OCI-LY3 (cell line): Measurements from ENCODE around the gene SCN3B.

ENCODE experiments used
- H2AFZ ChIP-seq: fragments of 200-600, 300-600 bp; shearing (Covaris generic); 2 replicates; pipeline ENCODE4 v1.6.0; 2014; ENCODE audit warnings: antibody characterized with exemption, low read depth, low read length
- H3K27ac ChIP-seq: fragments of 200-600, 300-600 bp; sonication (generic); 2 replicates; pipeline ENCODE4 v1.5.1; 2014; ENCODE audit warnings: mild to moderate bottlenecking, low read length, moderate library complexity, mixed read lengths
- H3K27me3 ChIP-seq: fragments of 200-600, 300-600 bp; sonication (generic); 2 replicates; pipeline ENCODE4 v1.6.1; 2014; ENCODE audit warnings: low read depth, low read length, mixed read lengths
- H3K36me3 ChIP-seq: fragments of 200-600, 300-600 bp; sonication (generic); replicated peaks from 2 replicates; pipeline ENCODE3; 2014; ENCODE audit warnings: low read depth, low read length, mixed read lengths
- H3K4me1 ChIP-seq: fragments of 300-600, 200-600 bp; sonication (generic); 2 replicates; pipeline ENCODE4 v1.6.1; 2014; ENCODE audit warnings: low read length, mixed read lengths
- H3K4me2 ChIP-seq: fragments of 200-600, 300-600 bp; sonication (generic); 2 replicates; pipeline ENCODE4 v1.6.1; 2014; ENCODE audit warnings: low read length, mixed read lengths
- H3K4me3 ChIP-seq: fragments of 300-600, 200-600 bp; sonication (generic); 2 replicates; pipeline ENCODE4 v1.5.1; 2014; ENCODE audit warnings: antibody characterized with exemption, mild to moderate bottlenecking, low read length, moderate library complexity
- H3K79me2 ChIP-seq: fragments of 300-600, 200-600 bp; shearing (Covaris generic); 2 replicates; pipeline ENCODE4 v1.6.1; 2014; ENCODE audit warnings: mild to moderate bottlenecking, low read length, mixed read lengths
- H3K9ac ChIP-seq: fragments of 300-600, 200-600 bp; shearing (Covaris generic); 2 replicates; pipeline ENCODE4 v1.6.0; 2014; ENCODE audit warnings: mild to moderate bottlenecking, low read length, moderate library complexity
- H3K9me3 ChIP-seq: fragments of 200-600, 300-600 bp; shearing (Covaris generic); 2 replicates; pipeline ENCODE4 v1.6.1; 2014; ENCODE audit warnings: low read length, mixed read lengths; ENCODE audit not compliant: insufficient read depth
- H4K20me1 ChIP-seq: fragments of 200-600, 300-600 bp; sonication (generic); 2 replicates; pipeline ENCODE4 v1.6.1; 2016; ENCODE audit warnings: low read length, mixed read lengths; ENCODE audit not compliant: insufficient read depth
- EZH2phosphoT487 ChIP-seq: fragments of 200-600 bp; shearing (Covaris generic); IDR thresholded peaks from 2 replicates; pipeline ENCODE4 v1.6.1; 2018; ENCODE audit warnings: antibody characterized with exemption, mixed run types, low read depth
- TF ChIP-seq, protein P1 (sequence below): fragments of 200-600, 300-600 bp; sonication (generic); IDR thresholded peaks from 2 replicates; pipeline ENCODE4 v1.5.1; 2014; ENCODE audit warnings: antibody characterized with exemption, low read length, low read depth

The SCN3B gene

DNA sequence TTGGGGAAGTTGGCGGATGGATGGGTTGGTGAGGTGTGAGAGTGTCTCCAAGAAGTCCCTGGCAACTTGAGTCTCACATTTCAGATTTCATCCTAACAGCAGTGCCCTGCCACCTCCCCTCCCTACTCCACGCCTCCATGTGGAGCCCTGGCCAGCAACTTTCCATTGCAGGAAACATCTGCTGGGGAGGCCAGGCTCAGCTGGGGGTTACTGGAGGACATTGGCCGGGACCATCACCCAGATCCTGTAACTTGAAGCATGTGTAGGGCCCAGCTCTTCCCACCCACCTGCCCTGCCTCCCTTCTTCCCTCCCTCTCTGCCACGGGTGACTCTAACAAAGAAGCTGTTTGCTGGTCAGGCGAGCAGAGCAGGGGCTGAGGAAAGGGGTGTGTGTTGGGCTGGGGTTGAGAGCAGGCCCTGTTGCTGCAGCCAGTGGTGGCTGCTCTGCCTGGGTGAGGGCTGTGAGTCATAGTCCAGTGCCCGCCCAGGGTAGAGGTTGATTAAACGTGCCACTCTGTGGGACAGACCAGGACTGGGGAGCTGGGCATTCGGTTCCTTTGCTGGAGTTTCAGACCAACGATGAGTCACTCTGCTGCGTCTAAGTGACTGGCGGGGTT lies 64.0 kb downstream of the SCN3B start:
- Histone ChIP-seq H3K79me2 (no peaks in the 10 kb centered on the region), H3K27me3 (no peaks in the 10 kb centered on the region), H3K27ac (no peak overlapping the region), H3K9me3 (no peaks in the 10 kb centered on the region), H3K36me3 (no peaks in the 10 kb centered on the region), H3K9ac (no peak overlapping the region), H3K4me2 (no peak overlapping the region), H2AFZ (no peak overlapping the region), H3K4me3 (no peak overlapping the region), H4K20me1 (no peaks in the 10 kb centered on the region), H3K4me1 (no peaks in the 10 kb centered on the region)
- TF ChIP-seq, protein P1, sequence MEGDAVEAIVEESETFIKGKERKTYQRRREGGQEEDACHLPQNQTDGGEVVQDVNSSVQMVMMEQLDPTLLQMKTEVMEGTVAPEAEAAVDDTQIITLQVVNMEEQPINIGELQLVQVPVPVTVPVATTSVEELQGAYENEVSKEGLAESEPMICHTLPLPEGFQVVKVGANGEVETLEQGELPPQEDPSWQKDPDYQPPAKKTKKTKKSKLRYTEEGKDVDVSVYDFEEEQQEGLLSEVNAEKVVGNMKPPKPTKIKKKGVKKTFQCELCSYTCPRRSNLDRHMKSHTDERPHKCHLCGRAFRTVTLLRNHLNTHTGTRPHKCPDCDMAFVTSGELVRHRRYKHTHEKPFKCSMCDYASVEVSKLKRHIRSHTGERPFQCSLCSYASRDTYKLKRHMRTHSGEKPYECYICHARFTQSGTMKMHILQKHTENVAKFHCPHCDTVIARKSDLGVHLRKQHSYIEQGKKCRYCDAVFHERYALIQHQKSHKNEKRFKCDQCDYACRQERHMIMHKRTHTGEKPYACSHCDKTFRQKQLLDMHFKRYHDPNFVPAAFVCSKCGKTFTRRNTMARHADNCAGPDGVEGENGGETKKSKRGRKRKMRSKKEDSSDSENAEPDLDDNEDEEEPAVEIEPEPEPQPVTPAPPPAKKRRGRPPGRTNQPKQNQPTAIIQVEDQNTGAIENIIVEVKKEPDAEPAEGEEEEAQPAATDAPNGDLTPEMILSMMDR = no peak
- no peak for TF ChIP-seq EZH2phosphoT487

DNA sequence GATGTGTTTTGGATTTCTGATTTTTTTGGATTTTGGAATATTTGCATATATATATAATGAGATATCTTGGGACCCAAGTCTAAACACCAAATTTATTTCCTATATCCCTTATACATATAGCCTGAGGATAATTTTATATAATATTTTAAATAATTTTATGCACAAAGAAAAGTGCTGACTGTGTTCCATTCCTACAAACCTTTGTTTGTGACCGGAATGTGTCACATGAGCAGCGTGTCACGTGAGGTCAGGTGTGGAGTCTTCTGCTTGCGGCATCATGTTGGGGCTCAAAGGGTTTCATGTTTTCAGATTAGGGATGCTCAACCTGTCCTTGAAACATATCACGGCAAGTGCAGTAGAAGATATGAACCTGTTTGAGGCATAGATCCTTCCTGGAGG lies 65.6 kb downstream of the SCN3B start:
- TF ChIP-seq, protein P1 = no peak
- TF ChIP-seq EZH2phosphoT487 = no peak
- Histone ChIP-seq H2AFZ (no peak overlapping the region), H3K36me3 (no peaks in the 10 kb centered on the region), H3K79me2 (no peaks in the 10 kb centered on the region), H3K27me3 (no peaks in the 10 kb centered on the region), H3K4me2 (no peak overlapping the region), H3K4me1 (no peaks in the 10 kb centered on the region), H3K4me3 (no peak overlapping the region), H3K9me3 (no peaks in the 10 kb centered on the region), H3K9ac (no peak overlapping the region), H3K27ac (no peak overlapping the region), H4K20me1 (no peaks in the 10 kb centered on the region)

DNA sequence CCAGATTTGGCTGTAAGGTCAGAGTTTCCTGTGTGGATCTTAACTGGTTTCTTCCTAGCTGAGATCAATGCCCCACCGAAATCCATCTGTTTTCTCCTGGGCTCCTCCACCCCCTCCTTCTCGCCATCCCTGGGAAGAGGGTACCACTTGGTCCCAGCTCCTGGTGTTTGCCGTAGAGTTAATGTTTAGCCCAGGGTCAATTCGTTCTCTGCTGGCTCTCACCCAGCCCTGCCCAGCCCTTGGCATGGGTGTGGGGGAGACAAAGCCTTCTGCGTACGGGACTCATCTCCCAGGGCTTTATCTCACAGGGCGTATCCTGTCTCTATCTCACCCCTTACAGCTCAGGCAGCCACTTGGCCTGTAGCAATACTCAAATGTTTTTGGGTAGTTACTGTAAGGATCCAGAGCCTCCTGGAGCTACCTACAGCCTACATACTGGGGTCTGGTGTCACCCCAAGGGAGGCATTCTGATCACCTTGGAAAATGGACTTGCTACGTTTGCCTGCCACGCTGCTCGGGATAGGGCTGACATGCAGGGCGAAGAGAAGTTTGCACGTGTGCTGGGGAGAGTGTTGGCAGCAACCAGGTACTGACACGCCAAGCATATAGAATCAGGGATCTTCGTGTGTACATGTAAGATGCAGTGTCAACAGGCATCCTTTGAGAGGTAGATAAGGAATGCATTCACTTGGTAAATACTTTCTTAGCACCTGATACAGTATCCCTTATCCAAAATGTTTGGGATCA lies 66.1 kb downstream of the SCN3B start:
- H3K4me1 ChIP-seq = no peaks in the 10 kb centered on the region
- H3K9me3 ChIP-seq = no peaks in the 10 kb centered on the region
- no peak overlapping the region for H3K27ac ChIP-seq
- no peaks in the 10 kb centered on the region for H4K20me1 ChIP-seq
- no peaks in the 10 kb centered on the region for H3K27me3 ChIP-seq
- H2AFZ ChIP-seq = no peak overlapping the region
- TF ChIP-seq, protein P1 = no peak
- TF ChIP-seq EZH2phosphoT487 = no peak
- H3K4me2 ChIP-seq = no peak overlapping the region
- H3K9ac ChIP-seq = no peak overlapping the region
- H3K36me3 ChIP-seq = no peaks in the 10 kb centered on the region
- H3K4me3 ChIP-seq = no peak overlapping the region
- H3K79me2 ChIP-seq = no peaks in the 10 kb centered on the region

DNA sequence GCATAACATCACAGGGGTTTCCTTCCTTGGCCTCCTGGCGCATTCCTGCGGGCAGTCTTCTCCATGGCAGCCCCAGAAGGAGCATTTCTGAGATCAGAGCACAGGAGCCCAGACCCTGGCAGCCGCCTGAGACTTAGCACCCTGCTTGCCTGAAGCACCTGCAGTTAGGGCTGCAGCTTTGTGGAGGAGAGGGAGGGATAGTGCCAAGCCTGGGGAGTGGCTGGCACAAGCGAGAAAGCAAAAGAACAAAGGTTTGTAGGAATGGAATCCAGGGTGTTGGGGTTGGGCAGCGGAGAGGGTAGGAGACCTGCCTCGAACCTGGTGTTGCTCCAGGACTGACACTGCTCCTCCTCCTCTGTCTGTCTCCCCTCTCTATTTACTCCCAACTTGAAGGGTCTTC lies 66.9 kb downstream of the SCN3B start:
- no peaks in the 10 kb centered on the region for H3K4me1 ChIP-seq
- TF ChIP-seq EZH2phosphoT487 = no peak
- TF ChIP-seq, protein P1 = no peak
- no peak overlapping the region for H2AFZ ChIP-seq
- no peak overlapping the region for H3K9ac ChIP-seq
- H3K9me3 ChIP-seq = no peaks in the 10 kb centered on the region
- H3K79me2 ChIP-seq = no peaks in the 10 kb centered on the region
- no peaks in the 10 kb centered on the region for H3K27me3 ChIP-seq
- no peak overlapping the region for H3K4me2 ChIP-seq
- no peaks in the 10 kb centered on the region for H4K20me1 ChIP-seq
- H3K4me3 ChIP-seq = no peak overlapping the region
- no peak overlapping the region for H3K27ac ChIP-seq
- no peaks in the 10 kb centered on the region for H3K36me3 ChIP-seq
